GM23338 (cell line): ENCODE data around the gene DAAM1.

Source experiments
- CREB1 ChIP-seq: fragments of 250-450 bp; sonication (Bioruptor Pico); IDR thresholded peaks from 2 replicates; pipeline ENCODE4 v1.5.0; 2020; ENCODE audit warnings: low read depth, mild to moderate bottlenecking, moderate library complexity
- EZH2 ChIP-seq: fragments of 200-600 bp; sonication (generic); IDR thresholded peaks from one replicate; pipeline ENCODE4 v1.8.0; 2017; ENCODE audit warnings: antibody characterized with exemption, mild to moderate bottlenecking, low read depth; ENCODE audit not compliant: unreplicated experiment
- EZH2phosphoT487 ChIP-seq: fragments of 200-600 bp; sonication (generic); IDR thresholded peaks from one replicate; pipeline ENCODE4 v1.8.1; 2018; ENCODE audit warnings: antibody characterized with exemption; ENCODE audit not compliant: unreplicated experiment
- NANOG ChIP-seq: IDR thresholded peaks from 2 replicates; pipeline ENCODE4 v1.6.1; 2016; ENCODE audit warnings: antibody characterized with exemption, borderline replicate concordance
- POLR2AphosphoS5 ChIP-seq: IDR thresholded peaks from 2 replicates; pipeline ENCODE4 v1.6.1; 2016; ENCODE audit warnings: antibody characterized with exemption, low read depth
- STAT1 ChIP-seq: IDR thresholded peaks from one replicate; pipeline ENCODE4 v1.6.1; 2016; ENCODE audit warnings: antibody characterized with exemption; ENCODE audit not compliant: unreplicated experiment
- ZNF114 ChIP-seq: fragments of 250-450 bp; sonication (Bioruptor Pico); IDR thresholded peaks from 2 replicates; pipeline ENCODE4 v1.5.0; 2020; ENCODE audit warnings: mild to moderate bottlenecking, moderate library complexity
- TF ChIP-seq, protein P1 (sequence below), 2 experiments: fragments of 200-600 bp in 1 of 2; sonication (generic) in 1 of 2; conservative IDR thresholded peaks; 2 replicates each; pipeline versions ENCODE4 v1.5.1 to v1.6.1; 2016 to 2017; ENCODE audit warnings: antibody characterized with exemption in 2 of 2, low read depth in 2 of 2, mild to moderate bottlenecking in 2 of 2, moderate library complexity in 1 of 2
- TF ChIP-seq, protein P2 (sequence below): IDR thresholded peaks from one replicate; pipeline ENCODE4 v1.6.1; 2018; ENCODE audit warnings: antibody characterized with exemption; ENCODE audit not compliant: unreplicated experiment

DNA sequence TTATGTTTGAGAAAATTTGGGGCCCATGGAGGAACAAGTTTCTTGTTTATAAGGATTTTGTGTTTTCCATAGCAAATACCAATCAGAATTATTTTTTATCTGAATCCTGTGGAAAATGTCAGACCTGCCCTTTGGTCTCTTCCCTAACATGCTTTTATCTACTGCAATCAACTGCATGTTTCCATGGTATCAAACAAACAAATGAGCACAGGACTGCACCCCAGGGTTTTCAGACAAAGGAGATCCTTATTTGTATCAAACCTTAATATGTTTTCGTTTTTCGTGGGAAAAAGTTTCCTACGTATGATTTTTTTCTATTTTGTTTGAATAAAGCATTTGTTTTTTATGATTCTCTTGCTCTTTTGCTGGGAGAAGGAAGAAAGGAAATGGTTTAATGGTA is 185.6 kb downstream of the DAAM1 start:
- TF ChIP-seq EZH2 (no peak), EZH2phosphoT487 (no peak), NANOG (no peak), POLR2AphosphoS5 (no peak), STAT1 (no peak), ZNF114 (CRISPR knock-in tag) (no peak), CREB1 (CRISPR knock-in tag) (no peak)
- TF ChIP-seq, protein P1, sequence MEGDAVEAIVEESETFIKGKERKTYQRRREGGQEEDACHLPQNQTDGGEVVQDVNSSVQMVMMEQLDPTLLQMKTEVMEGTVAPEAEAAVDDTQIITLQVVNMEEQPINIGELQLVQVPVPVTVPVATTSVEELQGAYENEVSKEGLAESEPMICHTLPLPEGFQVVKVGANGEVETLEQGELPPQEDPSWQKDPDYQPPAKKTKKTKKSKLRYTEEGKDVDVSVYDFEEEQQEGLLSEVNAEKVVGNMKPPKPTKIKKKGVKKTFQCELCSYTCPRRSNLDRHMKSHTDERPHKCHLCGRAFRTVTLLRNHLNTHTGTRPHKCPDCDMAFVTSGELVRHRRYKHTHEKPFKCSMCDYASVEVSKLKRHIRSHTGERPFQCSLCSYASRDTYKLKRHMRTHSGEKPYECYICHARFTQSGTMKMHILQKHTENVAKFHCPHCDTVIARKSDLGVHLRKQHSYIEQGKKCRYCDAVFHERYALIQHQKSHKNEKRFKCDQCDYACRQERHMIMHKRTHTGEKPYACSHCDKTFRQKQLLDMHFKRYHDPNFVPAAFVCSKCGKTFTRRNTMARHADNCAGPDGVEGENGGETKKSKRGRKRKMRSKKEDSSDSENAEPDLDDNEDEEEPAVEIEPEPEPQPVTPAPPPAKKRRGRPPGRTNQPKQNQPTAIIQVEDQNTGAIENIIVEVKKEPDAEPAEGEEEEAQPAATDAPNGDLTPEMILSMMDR (conservative IDR thresholded peaks at IDR 0.05; ENCODE audit: low read depth in 2 of 2), result no peak
- TF ChIP-seq, protein P2, sequence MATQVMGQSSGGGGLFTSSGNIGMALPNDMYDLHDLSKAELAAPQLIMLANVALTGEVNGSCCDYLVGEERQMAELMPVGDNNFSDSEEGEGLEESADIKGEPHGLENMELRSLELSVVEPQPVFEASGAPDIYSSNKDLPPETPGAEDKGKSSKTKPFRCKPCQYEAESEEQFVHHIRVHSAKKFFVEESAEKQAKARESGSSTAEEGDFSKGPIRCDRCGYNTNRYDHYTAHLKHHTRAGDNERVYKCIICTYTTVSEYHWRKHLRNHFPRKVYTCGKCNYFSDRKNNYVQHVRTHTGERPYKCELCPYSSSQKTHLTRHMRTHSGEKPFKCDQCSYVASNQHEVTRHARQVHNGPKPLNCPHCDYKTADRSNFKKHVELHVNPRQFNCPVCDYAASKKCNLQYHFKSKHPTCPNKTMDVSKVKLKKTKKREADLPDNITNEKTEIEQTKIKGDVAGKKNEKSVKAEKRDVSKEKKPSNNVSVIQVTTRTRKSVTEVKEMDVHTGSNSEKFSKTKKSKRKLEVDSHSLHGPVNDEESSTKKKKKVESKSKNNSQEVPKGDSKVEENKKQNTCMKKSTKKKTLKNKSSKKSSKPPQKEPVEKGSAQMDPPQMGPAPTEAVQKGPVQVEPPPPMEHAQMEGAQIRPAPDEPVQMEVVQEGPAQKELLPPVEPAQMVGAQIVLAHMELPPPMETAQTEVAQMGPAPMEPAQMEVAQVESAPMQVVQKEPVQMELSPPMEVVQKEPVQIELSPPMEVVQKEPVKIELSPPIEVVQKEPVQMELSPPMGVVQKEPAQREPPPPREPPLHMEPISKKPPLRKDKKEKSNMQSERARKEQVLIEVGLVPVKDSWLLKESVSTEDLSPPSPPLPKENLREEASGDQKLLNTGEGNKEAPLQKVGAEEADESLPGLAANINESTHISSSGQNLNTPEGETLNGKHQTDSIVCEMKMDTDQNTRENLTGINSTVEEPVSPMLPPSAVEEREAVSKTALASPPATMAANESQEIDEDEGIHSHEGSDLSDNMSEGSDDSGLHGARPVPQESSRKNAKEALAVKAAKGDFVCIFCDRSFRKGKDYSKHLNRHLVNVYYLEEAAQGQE, result no peak
